GM23248 (cell line): Measurements from ENCODE around the gene MTNR1A. TPM values are rescaled to one million over a fixed set of nuclear protein-coding genes. Genes with fewer than 3 reads are reported as not detected.

ENCODE experiments used
- DNase-seq: peaks from one replicate; pipeline ENCODE4 v3.0.0-alpha.2; 2015
- H2AFZ ChIP-seq: fragments of 200-600 bp; sonication (generic); 2 replicates; pipeline ENCODE4 v1.6.1; 2016; ENCODE audit warnings: antibody characterized with exemption
- H3F3A ChIP-seq: fragments of 200-600 bp; sonication (generic); 2 replicates; pipeline ENCODE4 v1.6.1; 2016; ENCODE audit warnings: mild to moderate bottlenecking, antibody characterized with exemption, mixed run types; ENCODE audit not compliant: insufficient read depth
- H3K27ac ChIP-seq: fragments of 200-600 bp; sonication (generic); 2 replicates; pipeline ENCODE4 v1.5.1; 2016; ENCODE audit warnings: mild to moderate bottlenecking
- H3K27me3 ChIP-seq: fragments of 200-600 bp; sonication (generic); replicated peaks from 2 replicates; pipeline ENCODE4 v1.6.1; 2016; ENCODE audit warnings: mild to moderate bottlenecking; ENCODE audit not compliant: insufficient read depth
- H3K36me3 ChIP-seq: fragments of 200-600 bp; sonication (generic); 2 replicates; pipeline ENCODE4 v1.6.1; 2016; ENCODE audit warnings: low read depth, mild to moderate bottlenecking
- H3K4me1 ChIP-seq: fragments of 200-600 bp; sonication (generic); 2 replicates; pipeline ENCODE4 v1.6.1; 2016; ENCODE audit warnings: mild to moderate bottlenecking; ENCODE audit not compliant: insufficient read depth
- H3K4me2 ChIP-seq: fragments of 200-600 bp; sonication (generic); one replicate; pipeline ENCODE4 v1.6.1; 2016; ENCODE audit warnings: mild to moderate bottlenecking; ENCODE audit not compliant: unreplicated experiment
- H3K4me3 ChIP-seq: fragments of 200-600 bp; sonication (generic); 2 replicates; pipeline ENCODE4 v1.5.1; 2016; ENCODE audit warnings: mild to moderate bottlenecking
- H3K79me2 ChIP-seq: fragments of 200-600 bp; sonication (generic); 2 replicates; pipeline ENCODE4 v1.6.1; 2016; ENCODE audit warnings: mild to moderate bottlenecking; ENCODE audit not compliant: insufficient read depth
- H3K9ac ChIP-seq: fragments of 200-600 bp; sonication (generic); 2 replicates; pipeline ENCODE4 v1.6.1; 2016; ENCODE audit warnings: mild to moderate bottlenecking
- H3K9me2 ChIP-seq: fragments of 200-600 bp; sonication (generic); 2 replicates; pipeline ENCODE4 v1.6.1; 2016; ENCODE audit warnings: mixed run types, mild to moderate bottlenecking, moderate library complexity; ENCODE audit not compliant: insufficient read depth
- H3K9me3 ChIP-seq: fragments of 200-600 bp; sonication (generic); one replicate; pipeline ENCODE4 v1.6.1; 2017; ENCODE audit warnings: low read depth
- H4K20me1 ChIP-seq: fragments of 200-600 bp; sonication (generic); 2 replicates; pipeline ENCODE4 v1.6.0; 2016; ENCODE audit not compliant: insufficient read depth
- EZH2 ChIP-seq: fragments of 200-600 bp; sonication (generic); IDR thresholded peaks from 2 replicates; pipeline ENCODE4 v1.6.1; 2018; ENCODE audit warnings: antibody characterized with exemption, mild to moderate bottlenecking; ENCODE audit not compliant: insufficient read depth, poor library complexity, severe bottlenecking
- EZH2phosphoT487 ChIP-seq: fragments of 200-600 bp; sonication (generic); IDR thresholded peaks from 2 replicates; pipeline ENCODE4 v1.6.1; 2018; ENCODE audit warnings: antibody characterized with exemption, moderate library complexity, mild to moderate bottlenecking, low read depth; ENCODE audit not compliant: insufficient read depth
- WGBS, 2 experiments: methylation state at CpG; one replicate each; pipeline ENCODE4 v1.1.6; 2015 to 2017; ENCODE audit warnings: low lambda C conversion rate in 2 of 2, low coverage in 1 of 2; ENCODE audit errors: missing lambda C conversion rate in 2 of 2; 5-methylcytosine and 5-hydroxymethylcytosine counted together
- in situ Hi-C: fragments of 300-500 bp; cut with MboI; formaldehyde crosslinking; loops from 2 replicates; pipeline ENCODE4 v1.15.0; 2020
- polyA plus RNA-seq: library from polyadenylated mRNA; unstranded; fragments of >200 nt; fragmentation: Nextera tagmentation; extraction: Ambion mirVana; gene quantifications from 2 replicates; pipeline ENCODE4 v1.2.1, GENCODE V29; 2016
- total RNA-seq: library from RNA; depleted of rRNA; stranded (reverse); fragments of >200 nt; shearing (Covaris generic); gene quantifications from 2 replicates; pipeline ENCODE4 v1.2.3, GENCODE V29; 2014

MTNR1A gene
- total and polyA plus RNA-seq, 2 experiments from 2014 or later: not detected

DNA sequence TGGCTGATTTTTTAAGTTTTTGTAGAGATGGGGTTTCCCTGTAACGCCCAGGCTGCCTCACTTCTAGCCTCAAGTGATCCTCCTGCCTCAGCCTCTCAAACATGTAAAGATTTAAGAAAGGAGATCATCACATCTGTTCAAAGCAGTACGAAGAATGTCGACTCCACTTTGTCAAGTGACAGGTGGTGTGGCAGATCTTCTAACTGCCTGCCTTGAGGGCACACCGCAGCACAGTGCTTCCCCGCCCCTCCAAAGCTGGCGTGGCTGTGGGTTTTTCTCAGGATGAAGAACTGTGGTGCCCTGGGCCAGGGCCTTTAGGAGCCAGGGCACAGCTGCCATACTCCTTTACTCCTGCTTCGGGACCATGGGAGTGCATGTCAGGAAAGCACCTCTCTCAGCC, 43.3 kb upstream of the MTNR1A start:
- H3K79me2 ChIP-seq: 0 out of 2 replicates have a peak, but pooled peaks cover 9% of the 10 kb centered on the region
- no peaks in the 10 kb centered on the region for H3K4me1 ChIP-seq
- in situ Hi-C loops: no loop called here
- no peaks in the 10 kb centered on the region for H3K9me3 ChIP-seq
- no peaks in the 10 kb centered on the region for H3K27me3 ChIP-seq
- 97 to 99% methylated on average over 7 of the region's 7 CpGs for WGBS, 2 experiments
- H2AFZ ChIP-seq: no peak overlapping the region
- no peak overlapping the region for H3K4me3 ChIP-seq
- H4K20me1 ChIP-seq: no peaks in the 10 kb centered on the region
- H3K4me2 ChIP-seq: no peak overlapping the region
- H3F3A ChIP-seq: peaks cover 4% of the 10 kb centered on the region; the same call in 1 of the 2 replicates
- TF ChIP-seq EZH2: no peak
- TF ChIP-seq EZH2phosphoT487: no peak
- peaks cover 69% of the 10 kb centered on the region for H3K36me3 ChIP-seq
- no peak overlapping the region for H3K9ac ChIP-seq
- H3K9me2 ChIP-seq: no peaks in the 10 kb centered on the region
- DNase-seq: no peak
- H3K27ac ChIP-seq: no peak overlapping the region

GRCh38 chr4:186596850-186597390, 41.6 kb upstream of the MTNR1A start:
- no peaks in the 10 kb centered on the region for H4K20me1 ChIP-seq
- peaks cover 4% of the 10 kb centered on the region; the same call in 1 of the 2 replicates for H3F3A ChIP-seq
- no peaks in the 10 kb centered on the region for H3K27me3 ChIP-seq
- DNase-seq: no peak
- H3K4me3 ChIP-seq: no peak overlapping the region
- H3K27ac ChIP-seq: no peak overlapping the region
- no peaks in the 10 kb centered on the region for H3K9me3 ChIP-seq
- WGBS, 2 experiments: 97 to 99% methylated on average over 23 of the region's 23 CpGs
- in situ Hi-C loops: no loop called here
- no peak overlapping the region for H3K4me2 ChIP-seq
- 0 out of 2 replicates have a peak, but pooled peaks cover 9% of the 10 kb centered on the region for H3K79me2 ChIP-seq
- no peaks in the 10 kb centered on the region for H3K9me2 ChIP-seq
- H2AFZ ChIP-seq: no peak overlapping the region
- TF ChIP-seq EZH2phosphoT487: no peak
- no peak for TF ChIP-seq EZH2
- H3K9ac ChIP-seq: no peak overlapping the region
- H3K4me1 ChIP-seq: no peaks in the 10 kb centered on the region
- H3K36me3 ChIP-seq: peaks cover 64% of the 10 kb centered on the region

DNA sequence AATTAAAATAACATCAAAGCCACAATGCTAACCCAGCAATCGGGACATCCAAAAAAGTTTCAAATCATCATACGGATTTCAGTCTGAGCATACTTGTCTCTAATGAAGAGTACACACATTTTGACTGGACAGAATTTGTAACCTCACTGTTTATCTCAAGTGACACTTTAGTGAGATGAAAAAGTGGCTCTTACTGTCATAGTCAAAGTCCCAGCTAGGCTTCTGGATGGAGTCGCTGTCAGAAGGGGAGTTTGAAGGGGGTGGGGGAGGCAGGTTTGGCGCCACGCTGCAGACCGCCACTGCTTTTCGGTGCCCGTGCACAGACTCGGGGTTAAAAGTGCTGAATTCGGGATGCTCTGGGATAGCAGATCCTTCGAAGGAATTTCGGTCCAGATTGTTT, 41.0 kb upstream of the MTNR1A start:
- Histone ChIP-seq H3K36me3 (peaks cover 60% of the 10 kb centered on the region), H3K27me3 (no peaks in the 10 kb centered on the region), H3K27ac (no peak overlapping the region), H3K79me2 (0 out of 2 replicates have a peak, but pooled peaks cover 9% of the 10 kb centered on the region), H3K4me1 (no peaks in the 10 kb centered on the region), H4K20me1 (no peaks in the 10 kb centered on the region), H3K9me3 (no peaks in the 10 kb centered on the region), H3F3A (peaks cover 4% of the 10 kb centered on the region; the same call in 1 of the 2 replicates), H3K9me2 (no peaks in the 10 kb centered on the region), H3K9ac (no peak overlapping the region), H3K4me2 (no peak overlapping the region), H3K4me3 (no peak overlapping the region), H2AFZ (no peak overlapping the region)
- no peak for TF ChIP-seq EZH2
- no peak for TF ChIP-seq EZH2phosphoT487
- no peak for DNase-seq
- in situ Hi-C loops: no loop called here
- WGBS, 2 experiments: 97 to 99% methylated on average over 12 of the region's 12 CpGs

DNA sequence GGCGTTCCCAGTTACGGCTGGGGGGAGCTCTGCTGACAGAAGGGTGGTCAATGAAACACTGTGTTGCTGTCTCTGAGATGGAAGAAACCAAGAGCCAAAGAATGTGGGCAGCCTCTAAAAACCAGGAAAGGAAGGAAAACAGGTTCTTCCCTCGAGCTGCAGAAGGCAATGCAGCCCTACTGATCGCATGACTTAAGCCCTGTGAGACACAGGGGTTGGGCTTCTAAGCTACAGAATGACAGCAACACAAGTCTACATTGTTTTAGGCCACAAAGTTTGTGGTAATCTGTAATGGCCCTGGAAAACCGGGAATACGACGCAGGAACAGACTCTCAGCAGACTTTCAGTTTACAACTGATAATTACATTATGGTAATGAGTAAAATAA, 38.2 kb upstream of the MTNR1A start:
- Histone ChIP-seq H3K9me3 (no peaks in the 10 kb centered on the region), H3K27me3 (no peaks in the 10 kb centered on the region), H3F3A (no peaks in the 10 kb centered on the region), H3K9ac (no peak overlapping the region), H3K4me1 (no peaks in the 10 kb centered on the region), H2AFZ (no peak overlapping the region), H3K9me2 (no peaks in the 10 kb centered on the region), H3K27ac (no peak overlapping the region), H3K4me3 (no peak overlapping the region), H3K4me2 (no peak overlapping the region), H4K20me1 (no peaks in the 10 kb centered on the region), H3K36me3 (peaks cover 59% of the 10 kb centered on the region), H3K79me2 (0 out of 2 replicates have a peak, but pooled peaks cover 16% of the 10 kb centered on the region)
- TF ChIP-seq EZH2 (no peak), EZH2phosphoT487 (no peak)
- no peak for DNase-seq
- in situ Hi-C loops: no loop called here
- 83 to 87% methylated on average over 7 of the region's 7 CpGs for WGBS, 2 experiments
